Breast epithelium (tissue), 3 donors: Measurements from ENCODE around the gene ZNF662.
A peak's percentile ranks its signal among the peaks of the same experiment; 100 is the strongest.

Source experiments
- POLR2A ChIP-seq: fragments of 450-650 bp; IDR thresholded peaks from one replicate; pipeline ENCODE4 v1.6.1; 2016; ENCODE audit warnings: antibody characterized with exemption, mild to moderate bottlenecking, moderate library complexity
- POLR2AphosphoS5 ChIP-seq, 3 donors: sonication (generic); formaldehyde crosslinking; IDR thresholded peaks; one replicate each; pipeline ENCODE4 v1.6.1; 2017; ENCODE audit warnings: antibody characterized with exemption in 3 of 3
- TF ChIP-seq, protein P1 (sequence below), 3 donors: fragments of 450-650 bp; IDR thresholded peaks; one replicate each; pipeline ENCODE4 v1.5.1; 2016 to 2017; ENCODE audit warnings: antibody characterized with exemption in 3 of 3, mild to moderate bottlenecking in 3 of 3, moderate library complexity in 3 of 3

DNA sequence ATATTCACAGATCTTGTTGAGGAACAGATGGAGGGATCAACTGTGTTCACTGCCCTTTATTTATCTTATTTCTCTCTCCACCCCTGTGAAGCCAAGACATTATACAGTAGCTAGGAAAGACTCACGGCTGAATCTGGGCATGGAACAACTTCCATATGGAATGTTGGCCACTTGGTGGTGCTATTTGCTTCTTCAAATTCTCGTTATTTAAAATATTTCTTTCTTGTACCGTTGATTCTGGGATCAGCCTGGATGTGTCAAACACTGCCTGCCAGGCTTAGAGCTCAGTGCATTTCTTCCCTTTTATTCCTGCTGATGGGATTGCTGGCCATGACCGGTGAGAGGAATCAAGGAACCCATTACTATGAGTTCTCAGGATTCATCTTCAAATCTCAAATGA, 55.7 kb downstream of the ZNF662 start:
- TF ChIP-seq, protein P1, sequence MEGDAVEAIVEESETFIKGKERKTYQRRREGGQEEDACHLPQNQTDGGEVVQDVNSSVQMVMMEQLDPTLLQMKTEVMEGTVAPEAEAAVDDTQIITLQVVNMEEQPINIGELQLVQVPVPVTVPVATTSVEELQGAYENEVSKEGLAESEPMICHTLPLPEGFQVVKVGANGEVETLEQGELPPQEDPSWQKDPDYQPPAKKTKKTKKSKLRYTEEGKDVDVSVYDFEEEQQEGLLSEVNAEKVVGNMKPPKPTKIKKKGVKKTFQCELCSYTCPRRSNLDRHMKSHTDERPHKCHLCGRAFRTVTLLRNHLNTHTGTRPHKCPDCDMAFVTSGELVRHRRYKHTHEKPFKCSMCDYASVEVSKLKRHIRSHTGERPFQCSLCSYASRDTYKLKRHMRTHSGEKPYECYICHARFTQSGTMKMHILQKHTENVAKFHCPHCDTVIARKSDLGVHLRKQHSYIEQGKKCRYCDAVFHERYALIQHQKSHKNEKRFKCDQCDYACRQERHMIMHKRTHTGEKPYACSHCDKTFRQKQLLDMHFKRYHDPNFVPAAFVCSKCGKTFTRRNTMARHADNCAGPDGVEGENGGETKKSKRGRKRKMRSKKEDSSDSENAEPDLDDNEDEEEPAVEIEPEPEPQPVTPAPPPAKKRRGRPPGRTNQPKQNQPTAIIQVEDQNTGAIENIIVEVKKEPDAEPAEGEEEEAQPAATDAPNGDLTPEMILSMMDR (IDR thresholded peaks at IDR 0.05), result peak; percentile 40 to 73 (median 61)
- TF ChIP-seq POLR2A, result no peak
- no peak for TF ChIP-seq POLR2AphosphoS5 (IDR thresholded peaks at IDR 0.05)
